ENCODE measurements around the gene KANK2. TPM values are rescaled to one million over a fixed set of nuclear protein-coding genes. Genes with fewer than 3 reads are reported as not detected.

The KANK2 gene
- total and polyA plus RNA-seq, 2 of the 4 experiments (the other 2 are of a cell fraction): 104 to 176 TPM

- no peaks in the 10 kb centered on the region; a peak in 1 of 4 replicates for H3K79me1 ChIP-seq (ENCODE audit: low read depth in 1 of 2, low read length in 2 of 2)
- WGBS, 2 experiments (ENCODE audit: extremely low coverage in 2 of 2, insufficient read length in 1 of 2): 94% methylated on average over 3 of the region's 6 CpGs; no CpG with 5 or more reads in 1 of the 2 experiments
- peaks cover 18% of the 10 kb centered on the region for H4K20me1 ChIP-seq (ENCODE audit: insufficient read depth, low read length)
Measured at GRCh38 chr19:11214387-11214786, 17.0 kb upstream of the KANK2 start.

More at GRCh38 chr19:11214387-11214786, 17.0 kb upstream of the KANK2 start:
- peaks cover 22% of the 10 kb centered on the region for H3K9me1 ChIP-seq (ENCODE audit: insufficient read depth, low read length)
- H3K4ac ChIP-seq (ENCODE audit: low read depth, low read length): no peak overlapping the region
- DNase-seq (no peak), ATAC-seq (ENCODE audit: low read depth) (no peak)
- H4K8ac ChIP-seq (ENCODE audit: low read depth in 2 of 2, low read length in 2 of 2): no peak overlapping the region
- H3K4me1 ChIP-seq (ENCODE audit: control insufficient read depth, insufficient read depth, low read length): no peaks in the 10 kb centered on the region
- H2BK5ac ChIP-seq (ENCODE audit: low read depth, low read length, poor library complexity, severe bottlenecking): no peak overlapping the region
- H2BK20ac ChIP-seq (ENCODE audit: low read depth, low read length): no peak overlapping the region
- no peak overlapping the region for H3K56ac ChIP-seq (ENCODE audit: extremely low read depth, insufficient read depth, low read length)
- CTCF ChIA-PET: no interaction called here
- TF ChIP-seq RFX5 (IDR thresholded peaks at IDR 0.05; ENCODE audit: low read depth, low read length) (no peak), CTCF (conservative IDR thresholded peaks at IDR 0.05; ENCODE audit: low read depth, low read length) (no peak), RCOR1 (IDR thresholded peaks at IDR 0.05; ENCODE audit: insufficient replicate concordance, low read length) (no peak), FOS (IDR thresholded peaks at IDR 0.05; ENCODE audit: low read depth, low read length) (no peak), MXI1 (IDR thresholded peaks at IDR 0.05; ENCODE audit: borderline replicate concordance, low read depth, low read length) (no peak), RAD21 (IDR thresholded peaks at IDR 0.05; ENCODE audit: low read length) (no peak), CEBPB (IDR thresholded peaks at IDR 0.05; ENCODE audit: low read depth, low read length) (no peak), SMC3 (IDR thresholded peaks at IDR 0.05; ENCODE audit: low read depth, low read length) (no peak), NFE2L2 (IDR thresholded peaks at IDR 0.05; ENCODE audit: low read depth, low read length) (no peak), POLR2A (IDR thresholded peaks at IDR 0.05; ENCODE audit: low read depth, low read length) (no peak), CHD1 (IDR thresholded peaks at IDR 0.05; ENCODE audit: low read depth, low read length) (no peak), MAFK (IDR thresholded peaks at IDR 0.05; ENCODE audit: low read depth, low read length) (no peak), ELK1 (IDR thresholded peaks at IDR 0.05; ENCODE audit: borderline replicate concordance, low read depth, low read length) (no peak), MAZ (IDR thresholded peaks at IDR 0.05; ENCODE audit: borderline replicate concordance, low read depth, low read length) (no peak), BHLHE40 (IDR thresholded peaks at IDR 0.05; ENCODE audit: low read depth, low read length) (no peak)
- H4K5ac ChIP-seq (ENCODE audit: low read depth, low read length): no peak overlapping the region
- H2AFZ ChIP-seq (replicated peaks; ENCODE audit: low read length, poor library complexity): no peak overlapping the region
- no peaks in the 10 kb centered on the region for H3K27me3 ChIP-seq (ENCODE audit: control insufficient read depth, insufficient read depth, low read length)
- H3K4me2 ChIP-seq (ENCODE audit: low read depth, low read length): no peak overlapping the region
- H3K23ac ChIP-seq (ENCODE audit: low read depth, low read length): no peak overlapping the region
- POLR2A ChIA-PET (ENCODE audit: unreplicated experiment): no interaction called here
- H4K91ac ChIP-seq (ENCODE audit: insufficient read depth, low read depth, low read length): no peak overlapping the region
- H3K14ac ChIP-seq (replicated peaks; ENCODE audit: low read depth, low read length): no peak overlapping the region
- intact Hi-C loops (cut with micrococcal nuclease): no loop called here
- dilution Hi-C loops (cut with HindIII; ENCODE audit: low sequenced_read_pairs, unreplicated experiment): no loop called here
- H2BK120ac ChIP-seq (ENCODE audit: low read depth, low read length): no peak overlapping the region
- BruUV-seq (replicated peaks): no TSS peak
- no peak overlapping the region for H3K9ac ChIP-seq (ENCODE audit: low read depth, low read length)
- H3K9me3 ChIP-seq (ENCODE audit: control insufficient read depth, insufficient read depth, low read length): no peaks in the 10 kb centered on the region
- peaks cover 48% of the 10 kb centered on the region for H3K36me3 ChIP-seq (ENCODE audit: control insufficient read depth, insufficient read depth, low read length)
- H2AK9ac ChIP-seq (replicated peaks; ENCODE audit: low read depth, low read length, poor library complexity): no peak overlapping the region
- H2BK15ac ChIP-seq (ENCODE audit: low read depth, low read length): no peak overlapping the region
- no peak overlapping the region for H3K4me3 ChIP-seq (ENCODE audit: insufficient read depth, low read depth, low read length)
- in situ Hi-C loops (cut with MboI; ENCODE audit: low sequenced_read_pairs): no loop called here
- no peak overlapping the region for H3K27ac ChIP-seq (ENCODE audit: insufficient read depth, low read length)
- H3K18ac ChIP-seq (ENCODE audit: low read depth, low read length): no peak overlapping the region
- no peak overlapping the region for H2AK5ac ChIP-seq (ENCODE audit: low read depth, low read length)

Measured in IMR-90 (cell line).